Measurements from ENCODE around the gene LILRB1. TPM values are rescaled to one million over a fixed set of nuclear protein-coding genes. Genes with fewer than 3 reads are reported as not detected.

LILRB1 gene
- total and polyA plus RNA-seq, 7 donors = 1.8 to 11.7 (median 3.9) TPM

- no peak for TF ChIP-seq POLR2A (IDR thresholded peaks at IDR 0.05)
- TF ChIP-seq EP300 (IDR thresholded peaks at IDR 0.05) = no peak
- no peak for TF ChIP-seq CTCF (IDR thresholded peaks at IDR 0.05)
- TF ChIP-seq POLR2AphosphoS5 (IDR thresholded peaks at IDR 0.05) = no peak
- no peak overlapping the region for H3K27ac ChIP-seq
- DNase-seq = no peak
- H3K36me3 ChIP-seq = no peaks in the 10 kb centered on the region
- WGBS, 2 donors = 86 to 87% methylated on average over 12 of the region's 12 CpGs
- H3K27me3 ChIP-seq = peaks cover 0 to 24% (median 0%) of the 10 kb centered on the region in 3 donors
- H3K4me1 ChIP-seq = no peaks in the 10 kb centered on the region
- no peak overlapping the region for H3K4me3 ChIP-seq
- H3K9me3 ChIP-seq = peaks cover 0 to 3% (median 0%) of the 10 kb centered on the region in 4 donors
- intact Hi-C loops (cut with DNase I) = no loop called here
Measured at GRCh38 chr19:54667217-54667616, 36.9 kb downstream of the LILRB1 start.

GRCh38 chr19:54668353-54668752 lies 38.1 kb downstream of the LILRB1 start:
- H3K27me3 ChIP-seq = peaks cover 0 to 24% (median 0%) of the 10 kb centered on the region in 3 donors
- intact Hi-C loops (cut with DNase I) = no loop called here
- H3K4me1 ChIP-seq = no peaks in the 10 kb centered on the region
- no peak for DNase-seq
- no peak overlapping the region for H3K27ac ChIP-seq
- no peak overlapping the region for H3K4me3 ChIP-seq
- no peaks in the 10 kb centered on the region for H3K36me3 ChIP-seq
- H3K9me3 ChIP-seq = peaks cover 0 to 3% (median 0%) of the 10 kb centered on the region in 4 donors
- 46 to 75% methylated on average over 1 of the region's 1 CpG for WGBS, 2 donors
- TF ChIP-seq POLR2AphosphoS5 (IDR thresholded peaks at IDR 0.05) = no peak

GRCh38 chr19:54670576-54671357 lies 40.5 kb downstream of the LILRB1 start:
- 49 to 58% methylated on average over 3 of the region's 3 CpGs for WGBS, 2 donors

GRCh38 chr19:54673222-54673621 lies 42.9 kb downstream of the LILRB1 start:
- Histone ChIP-seq H3K27ac (no peak overlapping the region), H3K4me3 (no peak overlapping the region), H3K9me3 (peaks cover 0 to 3% (median 0%) of the 10 kb centered on the region in 4 donors), H3K27me3 (peaks cover 0 to 19% (median 0%) of the 10 kb centered on the region in 3 donors), H3K4me1 (no peaks in the 10 kb centered on the region), H3K36me3 (no peaks in the 10 kb centered on the region)
- TF ChIP-seq POLR2A (IDR thresholded peaks at IDR 0.05) (no peak), POLR2AphosphoS5 (IDR thresholded peaks at IDR 0.05) (no peak), CTCF (IDR thresholded peaks at IDR 0.05) (no peak), EP300 (IDR thresholded peaks at IDR 0.05) (no peak)
- 82 to 89% methylated on average over 1 of the region's 1 CpG for WGBS, 2 donors
- intact Hi-C loops (cut with DNase I) = loop anchor here (10.0 kb wide), 1 partner anchor 188 kb away; no protein-coding TSS in a partner anchor
- no peak for DNase-seq

More at GRCh38 chr19:54670576-54671357, 40.5 kb downstream of the LILRB1 start:
- Histone ChIP-seq H3K9me3 (peaks cover 0 to 3% (median 0%) of the 10 kb centered on the region in 4 donors), H3K36me3 (no peaks in the 10 kb centered on the region), H3K27me3 (peaks cover 0 to 13% (median 0%) of the 10 kb centered on the region in 3 donors), H3K27ac (no peak overlapping the region), H3K4me1 (no peaks in the 10 kb centered on the region), H3K4me3 (no peak overlapping the region)
- DNase-seq = no peak
- intact Hi-C loops (cut with DNase I) = loop anchor here (10.0 kb wide), 1 partner anchor 186 kb away; no protein-coding TSS in a partner anchor
- TF ChIP-seq POLR2AphosphoS5 (IDR thresholded peaks at IDR 0.05) (no peak), CTCF (IDR thresholded peaks at IDR 0.05) (no peak), EP300 (IDR thresholded peaks at IDR 0.05) (no peak), POLR2A (IDR thresholded peaks at IDR 0.05) (no peak)

GRCh38 chr19:54674021-54674617 lies 43.8 kb downstream of the LILRB1 start:
- peaks cover 0 to 19% (median 0%) of the 10 kb centered on the region in 3 donors for H3K27me3 ChIP-seq
- no peaks in the 10 kb centered on the region for H3K9me3 ChIP-seq
- H3K4me3 ChIP-seq = no peak overlapping the region
- TF ChIP-seq EP300 (IDR thresholded peaks at IDR 0.05) = no peak
- peak in 1 of 4 experiments; percentile 20 for TF ChIP-seq CTCF (IDR thresholded peaks at IDR 0.05)
- TF ChIP-seq POLR2A (IDR thresholded peaks at IDR 0.05) = no peak
- TF ChIP-seq POLR2AphosphoS5 (IDR thresholded peaks at IDR 0.05) = no peak
- H3K4me1 ChIP-seq = no peaks in the 10 kb centered on the region
- 40 to 55% methylated on average over 2 of the region's 2 CpGs for WGBS, 2 donors
- H3K36me3 ChIP-seq = no peaks in the 10 kb centered on the region
- no peak for DNase-seq
- intact Hi-C loops (cut with DNase I) = loop anchor here (10.0 kb wide), 1 partner anchor 189 kb away; no protein-coding TSS in a partner anchor
- no peak overlapping the region for H3K27ac ChIP-seq
